HUDEP-2 (cell line): ENCODE measurements around the gene SLC25A52.
"Not testable (repeated sequence)": the region's sequence is repeated elsewhere in the genome, so short reads cannot be mapped to it uniquely, and the experiment has no call there.

ENCODE experiments used
- DNase-seq, 76 experiments: peaks; one replicate each; lab custom pipeline; 2025; ENCODE audit not compliant: unreplicated experiment in 76 of 76; lab: John Stamatoyannopoulos, UW

The SLC25A52 gene

DNA sequence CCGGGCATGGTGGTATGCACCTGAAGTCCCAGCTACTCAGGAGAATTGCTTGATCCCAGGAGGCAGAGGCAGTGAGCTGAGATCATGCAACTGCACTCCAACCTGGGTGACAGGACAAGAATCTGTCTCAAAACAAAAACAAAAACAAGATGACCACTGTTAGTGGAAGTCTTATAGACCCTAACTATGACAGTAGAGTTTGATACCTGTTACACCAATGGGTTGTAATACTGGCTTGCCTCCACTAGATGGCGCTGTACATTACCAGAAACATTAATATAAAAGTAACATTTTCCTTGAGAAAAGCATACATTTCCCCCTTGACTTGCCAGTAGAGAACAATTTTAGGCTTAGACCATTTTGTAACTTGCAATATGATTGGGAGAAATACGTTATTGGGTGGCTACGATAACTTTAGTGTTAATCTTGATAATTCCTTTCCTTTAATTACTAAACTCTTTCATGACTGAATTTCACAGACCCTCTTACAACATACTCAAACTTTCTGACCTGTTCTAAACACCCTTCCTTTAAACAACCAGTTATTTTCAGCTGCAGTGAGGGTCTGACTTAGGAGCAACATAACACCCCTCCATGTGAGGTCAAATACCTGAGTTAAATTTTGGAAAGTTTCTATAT is 19.5 kb downstream of the SLC25A52 start:
- DNase-seq, result peak in 43 of 76 experiments; percentile 0 to 56 (median 28)

DNA sequence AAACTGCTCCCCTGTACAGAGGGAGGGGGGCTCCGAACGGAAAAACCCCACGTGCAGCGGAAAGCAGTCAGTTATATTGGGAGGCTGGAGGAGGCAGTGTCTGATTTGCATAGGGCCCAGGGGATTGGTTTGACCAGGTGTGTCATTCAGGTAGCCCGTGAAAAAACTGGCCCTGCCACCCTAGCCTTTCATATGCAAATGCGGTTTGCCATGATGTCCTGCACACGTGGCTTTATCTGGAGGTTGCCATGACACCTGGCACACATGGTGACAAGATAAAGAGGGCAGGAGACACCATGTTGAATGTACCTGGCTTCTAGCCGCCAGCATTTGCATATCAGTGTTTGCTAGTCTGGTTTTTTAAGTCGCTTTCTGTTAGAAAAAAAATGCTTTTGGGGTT is 20.5 kb downstream of the SLC25A52 start:
- no peak for DNase-seq

DNA sequence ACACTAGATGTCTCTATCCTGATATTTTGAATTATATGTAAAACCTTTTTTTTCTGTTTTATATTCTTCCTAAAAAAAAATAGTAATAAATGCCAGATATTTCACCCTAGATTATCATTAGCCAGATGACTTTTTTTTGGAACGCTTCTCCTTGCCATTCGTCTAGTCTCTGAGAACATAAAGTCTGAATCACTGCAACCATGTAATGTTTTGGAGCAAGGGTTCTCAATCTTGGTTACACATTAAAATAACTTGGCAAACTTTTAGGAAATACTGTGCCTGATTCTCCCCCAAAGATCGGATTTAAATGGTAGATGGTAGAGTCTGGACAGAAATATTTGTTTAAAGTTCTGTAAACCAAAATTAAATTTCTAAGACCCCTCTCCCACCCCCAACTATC is 21.0 kb downstream of the SLC25A52 start:
- DNase-seq, result no peak

DNA sequence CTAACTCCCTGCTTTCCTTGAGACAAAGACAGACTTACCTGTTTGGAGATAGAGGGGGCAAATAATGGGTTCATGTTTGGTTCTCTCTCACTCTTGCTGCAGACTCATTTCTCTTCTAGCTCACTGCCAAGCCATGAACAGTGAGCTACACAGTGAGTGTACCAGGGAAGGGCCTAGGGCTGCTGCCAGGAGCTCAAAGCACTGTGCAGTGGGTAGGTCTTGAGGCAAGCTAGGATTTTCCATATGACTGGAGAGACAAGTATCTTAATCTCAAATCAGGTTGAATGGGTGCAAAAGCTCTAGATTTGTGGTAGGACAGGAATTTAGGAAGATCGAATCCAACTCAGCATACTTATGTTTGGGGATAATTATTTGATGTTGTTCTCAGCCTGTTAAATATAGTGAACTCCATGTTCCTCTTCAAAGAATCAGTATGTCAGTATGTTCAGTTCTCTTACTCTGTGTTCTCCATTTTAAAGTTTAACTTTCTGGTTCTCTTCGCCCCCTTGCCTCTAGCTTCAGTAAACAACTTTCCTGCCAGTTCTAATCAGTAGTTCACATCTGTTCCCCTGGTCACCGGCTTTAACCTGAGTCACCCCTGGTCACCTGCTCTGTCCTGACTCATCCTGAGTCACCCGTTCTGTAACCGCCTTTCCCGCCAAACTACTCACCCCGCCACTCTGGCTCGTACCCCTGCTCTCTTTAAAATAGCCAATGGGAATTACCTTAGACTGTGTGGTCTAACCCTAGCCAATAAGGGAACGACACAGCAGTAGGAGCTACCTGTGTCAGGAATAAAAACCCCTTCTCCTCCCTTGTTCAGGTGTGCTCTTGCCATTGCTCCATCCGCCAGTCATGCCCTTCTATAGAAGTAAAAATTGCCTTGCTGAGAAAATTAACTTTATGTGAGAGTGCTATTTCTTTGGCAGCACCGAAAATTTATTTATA is 21.9 kb downstream of the SLC25A52 start:
- peak in 4 of 76 experiments; percentile 1 to 39 (median 11) for DNase-seq

DNA sequence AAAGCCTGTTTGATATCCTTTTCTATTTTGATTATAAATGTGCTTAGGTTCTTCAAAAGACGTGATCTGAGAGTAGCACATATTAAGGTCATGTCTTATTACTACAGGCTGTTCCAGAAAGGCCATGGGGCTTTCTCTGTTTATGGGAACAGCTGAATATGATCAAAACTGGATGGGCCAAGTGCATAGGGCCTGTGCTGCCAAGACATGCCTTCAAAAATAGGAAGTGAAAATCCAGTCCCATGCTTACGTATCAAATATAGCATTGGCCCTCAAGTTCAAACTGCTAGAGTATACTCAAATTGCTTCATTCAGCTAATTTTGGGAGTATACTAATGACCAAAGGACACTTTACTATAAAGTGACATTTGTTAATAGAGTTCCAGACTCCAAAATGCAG is 24.1 kb downstream of the SLC25A52 start:
- no peak for DNase-seq

DNA sequence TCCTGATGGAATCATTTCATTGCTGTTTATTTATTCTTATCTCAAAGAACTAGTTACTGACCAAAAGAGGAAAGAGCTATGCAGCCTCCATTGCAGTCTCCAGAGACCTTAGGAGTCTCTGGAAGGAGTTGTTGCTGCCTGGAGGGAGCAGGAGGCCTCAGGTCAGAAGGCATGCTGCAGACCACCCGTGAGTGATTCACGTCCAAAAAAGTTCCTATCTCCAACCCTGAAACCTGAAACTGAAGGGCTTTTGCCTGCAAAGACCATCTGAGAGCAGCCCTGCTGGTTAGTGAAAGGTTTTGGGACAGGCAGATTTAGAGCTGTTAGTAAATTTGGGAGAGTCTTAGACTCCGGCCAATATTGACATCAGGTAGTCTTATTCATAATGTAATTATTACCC is 29.1 kb downstream of the SLC25A52 start:
- no peak for DNase-seq

DNA sequence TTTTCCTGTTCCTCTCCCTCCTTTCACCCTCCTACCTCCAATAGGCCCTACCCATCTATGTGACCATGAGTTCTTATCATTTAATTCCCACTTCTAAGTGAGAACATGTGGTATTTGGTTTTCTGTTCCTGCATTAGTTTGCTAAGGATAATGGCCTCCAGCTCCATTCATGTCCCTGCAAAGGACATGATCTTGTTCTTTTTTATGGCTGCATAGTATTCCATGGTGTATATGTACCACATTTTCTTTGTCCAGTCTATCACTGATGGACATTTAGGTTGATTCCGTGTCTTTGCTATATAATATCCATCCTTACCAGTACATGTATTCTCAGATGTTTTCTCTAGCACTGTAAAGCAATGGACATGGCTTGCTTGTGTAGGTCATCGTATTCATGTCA is 31.5 kb downstream of the SLC25A52 start:
- not testable (repeated sequence) for DNase-seq

DNA sequence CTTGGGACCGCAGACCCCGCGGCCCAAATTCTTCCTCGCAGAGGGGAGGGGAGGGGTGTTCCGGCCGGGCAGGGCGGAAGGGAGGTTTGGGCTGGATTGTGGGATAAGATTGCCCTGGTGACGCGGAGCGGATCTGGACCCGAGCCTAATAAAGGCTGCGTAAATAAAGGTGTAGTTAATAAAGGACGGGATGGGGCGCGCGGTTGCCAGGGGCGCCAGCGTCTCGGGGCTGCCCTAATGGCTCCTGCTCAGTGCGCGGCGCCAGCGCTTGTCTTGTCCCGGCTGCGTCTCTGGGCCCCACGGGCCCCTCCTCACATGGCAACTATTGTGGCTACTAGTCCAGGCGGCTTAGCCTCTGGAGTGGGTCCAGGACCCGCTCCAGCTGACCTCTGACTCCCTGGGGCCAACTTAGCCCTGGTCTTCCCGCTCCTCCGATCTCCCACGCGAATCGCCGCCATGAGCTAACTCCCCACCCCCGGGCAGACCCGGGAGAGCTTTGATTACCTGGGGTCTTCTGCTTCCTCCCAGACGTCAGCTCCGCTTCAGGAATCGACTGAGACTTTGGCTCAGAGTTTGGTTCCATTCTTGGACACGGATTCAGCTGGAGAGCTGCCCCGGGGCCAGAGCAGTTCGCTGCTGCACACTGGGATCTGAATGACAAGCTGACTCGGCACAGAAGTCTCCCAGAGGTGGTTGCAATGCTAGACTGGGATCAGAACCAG is 36.5 kb downstream of the SLC25A52 start:
- no peak for DNase-seq

DNA sequence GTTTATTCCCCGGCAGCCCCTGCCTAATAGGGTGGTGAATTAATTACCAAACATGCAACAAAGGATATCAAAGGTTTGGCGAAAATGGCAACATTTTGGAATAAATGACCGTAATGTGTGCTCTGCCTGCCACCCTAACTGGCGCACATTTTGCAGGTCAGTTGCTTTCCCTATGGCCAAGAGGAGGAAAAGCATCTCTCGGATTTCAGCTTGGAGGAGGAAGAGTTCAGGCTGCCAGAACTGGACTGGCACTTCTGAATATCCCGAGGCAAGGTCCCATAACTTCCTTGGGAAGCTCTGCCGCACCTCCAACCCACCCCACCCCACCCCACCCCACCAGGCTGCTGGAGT is 37.1 kb downstream of the SLC25A52 start:
- no peak for DNase-seq

DNA sequence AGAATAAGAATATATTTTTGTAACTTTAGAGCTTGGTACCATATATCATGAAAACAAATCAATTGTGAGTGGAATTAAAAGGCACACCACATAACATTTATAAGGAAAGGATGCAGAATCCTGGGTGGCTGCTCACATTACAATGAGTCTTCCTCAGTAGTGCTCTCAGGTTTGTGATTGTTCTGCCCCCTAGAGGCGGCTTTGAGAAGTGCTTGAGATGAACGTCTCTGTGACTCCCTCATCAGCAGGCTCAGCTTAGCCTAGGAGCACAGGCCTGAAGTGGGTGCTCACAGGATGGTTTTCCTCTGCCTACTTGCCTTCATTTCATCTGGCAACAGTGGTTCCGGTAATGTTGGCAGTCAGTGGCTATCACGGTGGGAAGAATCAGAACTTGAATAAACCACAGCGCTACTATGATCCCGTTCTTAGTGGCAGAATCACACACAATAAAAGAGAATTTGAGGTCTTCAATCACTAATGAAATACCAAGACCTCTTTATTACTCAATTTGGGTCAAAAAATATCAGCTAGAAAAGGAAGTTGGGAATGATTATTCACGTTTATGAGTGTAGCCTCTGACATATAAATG is 38.2 kb downstream of the SLC25A52 start:
- peak in 67 of 76 experiments; percentile 7 to 87 (median 57) for DNase-seq

DNA sequence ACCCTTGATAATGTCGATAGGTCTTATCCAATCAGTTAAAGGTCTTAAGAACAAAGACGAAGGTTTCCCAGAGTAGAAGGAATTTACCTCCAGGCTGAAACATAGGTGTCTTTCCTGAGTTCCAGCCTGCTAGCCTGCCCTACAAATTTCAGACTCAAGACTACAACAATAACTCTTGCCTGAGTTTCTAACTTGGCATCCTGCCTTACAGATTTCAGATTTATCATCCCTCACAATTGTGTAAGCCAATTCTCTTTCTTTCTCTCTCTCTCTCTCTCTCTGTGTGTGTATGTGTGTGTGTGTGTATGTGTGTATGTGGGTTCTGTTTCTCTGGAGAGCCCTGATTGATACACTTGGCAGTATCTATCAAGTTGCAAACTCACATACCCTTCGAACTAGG is 39.1 kb downstream of the SLC25A52 start:
- no peak for DNase-seq

DNA sequence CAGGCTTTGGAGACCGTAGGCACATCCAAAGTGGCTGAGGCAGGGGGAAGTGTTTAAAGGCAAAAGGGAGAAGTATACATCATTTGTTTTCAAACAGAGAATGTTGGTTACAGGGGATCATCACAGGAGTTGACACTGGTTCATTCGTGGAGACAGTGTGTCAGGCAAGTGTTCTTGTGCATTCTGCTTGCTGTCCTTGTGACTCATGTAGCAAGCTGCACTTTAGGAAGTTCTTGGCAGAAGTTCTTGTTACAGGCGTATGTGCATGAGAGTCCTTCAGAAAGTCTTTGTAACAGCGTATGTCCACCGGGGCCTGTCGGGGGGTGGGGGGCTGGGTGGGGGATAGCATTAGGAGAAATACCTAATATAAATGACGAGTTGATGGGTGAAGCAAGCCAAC is 39.8 kb downstream of the SLC25A52 start:
- DNase-seq, result no peak

DNA sequence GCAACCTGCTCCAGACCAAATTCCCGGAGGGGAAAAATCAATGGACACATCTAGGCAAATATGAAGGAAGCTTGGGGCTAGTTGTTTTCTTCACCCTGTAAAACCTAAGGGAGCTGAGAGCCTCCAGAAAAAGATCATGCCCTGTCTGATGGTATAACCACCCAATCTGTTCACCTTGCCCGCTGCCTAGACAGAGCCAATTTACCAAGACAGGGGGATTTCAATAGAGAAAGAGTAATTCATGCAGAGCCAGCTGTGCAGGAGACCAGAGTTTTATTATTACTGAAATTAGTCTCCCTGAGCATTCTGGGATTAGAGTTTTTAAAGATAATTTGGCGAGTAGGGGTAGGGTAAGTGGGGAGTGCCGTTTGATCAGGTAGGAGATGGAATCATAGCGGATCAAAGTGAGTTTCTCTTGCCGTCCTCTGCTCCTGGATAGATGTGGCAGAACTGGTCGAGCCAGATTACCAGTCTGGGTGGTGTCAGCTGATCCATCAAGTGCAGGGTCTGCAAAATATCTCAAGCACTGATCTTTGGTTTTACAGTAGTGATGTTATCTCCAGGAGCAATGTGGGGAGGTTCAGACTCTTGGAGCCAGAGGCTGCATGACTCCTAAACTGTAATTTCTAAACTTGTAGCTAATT is 41.2 kb downstream of the SLC25A52 start:
- DNase-seq, result no peak

DNA sequence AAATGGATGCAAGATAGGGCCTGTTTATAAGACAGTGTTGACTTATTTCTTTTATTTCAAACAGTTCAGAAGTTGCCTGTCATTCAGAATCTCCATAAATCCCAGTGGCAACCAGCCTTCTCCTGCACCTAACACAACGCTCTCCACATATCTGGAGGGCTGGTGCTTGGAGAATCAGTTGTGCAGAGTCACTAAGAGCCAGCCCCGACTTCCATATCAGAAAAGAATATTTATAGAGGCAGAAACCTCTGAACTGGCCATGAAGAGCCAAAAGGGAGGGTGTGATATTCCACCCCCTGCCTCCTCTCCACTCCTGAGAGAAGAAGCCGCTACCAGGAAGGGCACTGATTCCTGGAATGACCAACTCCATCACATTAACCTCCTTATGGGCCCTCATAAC is 42.3 kb downstream of the SLC25A52 start:
- no peak for DNase-seq

DNA sequence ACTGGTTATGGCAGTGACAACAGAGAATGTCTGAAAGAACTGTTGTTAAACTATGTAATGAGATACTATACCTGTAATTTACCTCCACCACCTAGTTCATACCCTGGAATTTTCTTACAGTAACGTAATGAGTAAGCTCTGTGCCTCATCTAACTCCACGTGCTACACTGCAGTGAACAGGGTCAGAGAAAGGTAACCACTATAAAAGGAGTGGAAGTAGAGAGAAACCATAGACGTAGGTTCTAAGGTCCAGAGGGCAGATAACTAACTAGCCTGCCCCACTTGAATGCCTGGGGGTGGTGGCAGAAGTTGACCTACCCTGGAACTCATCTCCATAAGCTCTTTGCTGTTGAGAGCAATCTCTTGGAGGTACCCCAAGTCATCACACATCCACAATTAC is 44.3 kb downstream of the SLC25A52 start:
- no peak for DNase-seq

DNA sequence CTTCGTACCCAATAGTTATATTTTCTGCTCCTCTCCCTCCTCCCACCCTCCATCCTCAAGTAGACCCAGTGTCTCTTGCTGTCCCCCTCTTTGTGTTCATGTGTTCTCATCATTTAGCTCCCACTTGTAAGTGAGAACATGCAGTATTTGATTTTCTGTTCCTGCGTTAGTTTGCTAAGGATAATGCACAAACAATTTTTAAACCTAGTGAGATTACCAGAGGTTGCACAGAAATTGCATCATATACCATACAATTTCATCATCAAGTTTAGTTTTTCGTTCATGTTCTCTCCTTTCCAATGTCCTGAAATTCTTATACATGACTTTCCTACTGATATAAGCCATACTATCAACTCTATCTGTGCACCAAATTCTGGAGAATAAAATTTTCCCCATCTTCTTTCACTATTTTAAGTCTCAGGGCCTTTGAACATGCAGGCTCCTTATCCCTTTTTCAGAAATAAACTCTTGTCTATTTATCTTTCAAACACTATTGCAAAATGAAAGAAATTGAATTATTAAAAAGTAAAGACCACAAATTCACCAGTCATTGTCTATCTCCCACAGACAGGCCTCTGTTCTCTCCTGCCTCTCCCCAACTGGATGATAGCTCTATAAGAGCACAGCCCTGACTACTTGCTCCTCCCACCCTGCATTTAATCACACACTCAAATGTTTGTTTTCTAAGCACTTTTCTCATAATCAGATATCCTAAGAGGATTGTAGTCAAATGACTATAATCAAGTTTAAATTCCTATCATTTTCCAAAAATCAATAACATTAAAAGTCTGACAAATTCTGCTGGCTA is 49.1 kb downstream of the SLC25A52 start:
- no peak for DNase-seq

DNA sequence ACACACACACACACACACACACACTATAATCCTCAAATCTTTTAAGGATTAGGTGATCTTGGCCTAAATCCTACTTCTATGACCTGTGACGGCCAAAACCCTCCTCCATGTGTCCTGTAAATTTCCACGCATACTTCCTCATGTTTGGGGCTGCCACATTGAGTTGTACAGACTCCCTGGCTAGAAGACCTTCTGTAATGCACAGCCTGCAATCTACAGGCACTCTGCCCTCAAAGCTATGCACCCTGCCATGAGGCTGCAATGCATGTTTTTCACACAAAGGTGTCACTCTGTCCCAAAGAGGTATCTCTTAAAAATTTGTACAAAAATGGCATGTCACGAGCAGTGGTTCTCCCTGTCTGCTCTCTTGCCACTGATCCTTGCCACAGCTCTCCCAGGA is 49.9 kb downstream of the SLC25A52 start:
- DNase-seq, result peak in 4 of 76 experiments; percentile 2 to 18 (median 10)
